PC-9 (cell line): ENCODE measurements around the gene PDE3A. TPM values are rescaled to one million over a fixed set of nuclear protein-coding genes. Genes with fewer than 3 reads are reported as not detected.

Source experiments
- BruUV-seq: library from RNA; stranded (reverse); fragments of 400-500 nt; replicated peaks from 2 replicates; lab custom pipeline; 2021; lab: Mats Ljungman, UMichigan
- CTCF ChIA-PET: fragments of 300-600 bp; sonication (Branson Sonifier 250); formaldehyde crosslinking; loops from one replicate; lab custom pipeline; 2022; ENCODE audit warnings: antibody characterized with exemption; lab: Charles Lee
- POLR2A ChIA-PET: fragments of 300-600 bp; sonication (Branson Sonifier 250); formaldehyde crosslinking; loops from one replicate; lab custom pipeline; 2022; ENCODE audit warnings: antibody characterized with exemption; ENCODE audit not compliant: unreplicated experiment; lab: Charles Lee
- DNase-seq, 2 experiments: peaks; one replicate each; pipeline versions ENCODE4 v3.0.0 to v3.0.0-alpha.2; 2015 to 2022; ENCODE audit warnings: mixed read lengths in 1 of 2
- H2AFZ ChIP-seq: fragments of 200-600 bp; sonication (generic); 2 replicates; pipeline ENCODE4 v1.8.1; 2017; ENCODE audit warnings: antibody characterized with exemption
- H3F3A ChIP-seq: fragments of 200-600 bp; sonication (generic); 2 replicates; pipeline ENCODE4 v1.8.1; 2017; ENCODE audit warnings: antibody characterized with exemption, mild to moderate bottlenecking, low read depth; ENCODE audit not compliant: insufficient read depth
- H3K27ac ChIP-seq: fragments of 200-600 bp; sonication (generic); 2 replicates; pipeline ENCODE4 v1.6.1; 2016; ENCODE audit warnings: mixed run types
- H3K27me3 ChIP-seq: fragments of 200-600 bp; sonication (generic); 2 replicates; pipeline ENCODE4 v1.6.1; 2016; ENCODE audit warnings: low read depth, mixed run types; ENCODE audit not compliant: insufficient read depth
- H3K36me3 ChIP-seq: fragments of 200-600 bp; sonication (generic); 2 replicates; pipeline ENCODE4 v1.6.1; 2016; ENCODE audit warnings: low read depth, mixed run types
- H3K4me1 ChIP-seq: fragments of 200-600 bp; sonication (generic); replicated peaks from 2 replicates; pipeline ENCODE4 v1.6.1; 2016; ENCODE audit warnings: mixed run types; ENCODE audit not compliant: insufficient read depth
- H3K4me2 ChIP-seq: fragments of 200-600 bp; sonication (generic); 2 replicates; pipeline ENCODE4 v1.6.1; 2017; ENCODE audit warnings: mixed run types
- H3K4me3 ChIP-seq: fragments of 200-600 bp; sonication (generic); 2 replicates; pipeline ENCODE4 v1.6.1; 2016; ENCODE audit warnings: mixed run types
- H3K79me2 ChIP-seq: fragments of 200-600 bp; sonication (generic); 2 replicates; pipeline ENCODE4 v1.6.1; 2017; ENCODE audit warnings: low read depth, mixed run types
- H3K9me2 ChIP-seq: fragments of 200-600 bp; sonication (generic); 2 replicates; pipeline ENCODE4 v1.8.1; 2017; ENCODE audit warnings: mild to moderate bottlenecking; ENCODE audit not compliant: insufficient read depth
- H3K9me3 ChIP-seq: fragments of 200-600 bp; sonication (generic); 2 replicates; pipeline ENCODE4 v1.8.1; 2016; ENCODE audit warnings: low read depth; ENCODE audit not compliant: insufficient read depth
- H4K20me1 ChIP-seq: fragments of 200-600 bp; sonication (generic); 2 replicates; pipeline ENCODE4 v1.8.1; 2017; ENCODE audit not compliant: insufficient read depth
- CTCF ChIP-seq: fragments of 200-600 bp; sonication (generic); conservative IDR thresholded peaks from 2 replicates; pipeline ENCODE4 v1.6.1; 2017; ENCODE audit warnings: mixed run types, antibody characterized with exemption, mild to moderate bottlenecking, moderate library complexity
- EZH2 ChIP-seq: fragments of 200-600 bp; sonication (generic); IDR thresholded peaks from 2 replicates; pipeline ENCODE4 v1.8.0; 2017; ENCODE audit warnings: antibody characterized with exemption, low read depth
- intact Hi-C: fragments of 100-400 bp; cut with micrococcal nuclease; formaldehyde crosslinking; loops from one replicate; pipeline ENCODE4 v1.10.0; 2022; ENCODE audit not compliant: unreplicated experiment
- total RNA-seq: library from RNA; stranded (reverse); gene quantifications from 2 replicates; pipeline ENCODE4 v1.2.3, GENCODE V29; 2021

PDE3A gene
- total RNA-seq, 1 experiment from 2014 or later: not detected

GRCh38 chr12:20641106-20641505, 272.8 kb downstream of the PDE3A start:
- Histone ChIP-seq H3K79me2 (no peaks in the 10 kb centered on the region), H2AFZ (no peak overlapping the region), H3K4me1 (no peaks in the 10 kb centered on the region), H3K4me2 (no peak overlapping the region), H3K27ac (no peak overlapping the region), H3K9me3 (no peaks in the 10 kb centered on the region), H4K20me1 (no peaks in the 10 kb centered on the region), H3K9me2 (no peaks in the 10 kb centered on the region), H3K4me3 (no peak overlapping the region), H3F3A (no peaks in the 10 kb centered on the region), H3K27me3 (no peaks in the 10 kb centered on the region), H3K36me3 (no peaks in the 10 kb centered on the region)
- ChIA-PET CTCF (no interaction called here), POLR2A (no interaction called here)
- TF ChIP-seq EZH2 (no peak), CTCF (no peak)
- BruUV-seq: no TSS peak
- intact Hi-C loops: loop anchor here (10.0 kb wide), 2 partner anchors 154 to 1044 kb away; no protein-coding TSS in a partner anchor
- DNase-seq: no peak

- no peak for TF ChIP-seq EZH2
- Histone ChIP-seq H3K79me2 (no peaks in the 10 kb centered on the region), H2AFZ (no peak overlapping the region), H3K4me1 (no peaks in the 10 kb centered on the region), H3K9me3 (no peaks in the 10 kb centered on the region), H3F3A (no peaks in the 10 kb centered on the region), H4K20me1 (no peaks in the 10 kb centered on the region), H3K4me2 (no peak overlapping the region), H3K4me3 (no peak overlapping the region), H3K27me3 (no peaks in the 10 kb centered on the region), H3K27ac (no peak overlapping the region), H3K9me2 (no peaks in the 10 kb centered on the region), H3K36me3 (no peaks in the 10 kb centered on the region)
- DNase-seq: no peak
- POLR2A ChIA-PET: no interaction called here
- intact Hi-C loops: loop anchor here (10.0 kb wide), 2 partner anchors 151 to 1041 kb away; no protein-coding TSS in a partner anchor
- CTCF ChIA-PET: interaction anchor here (0.6 kb wide), 1 partner anchor 17 kb away, joined by 22 read pairs; no protein-coding TSS in a partner anchor
- no TSS peak for BruUV-seq
Measured at GRCh38 chr12:20643822-20644221, 275.5 kb downstream of the PDE3A start.

- H3F3A ChIP-seq: no peaks in the 10 kb centered on the region
- no peak for TF ChIP-seq EZH2
- TF ChIP-seq CTCF: peak; percentile 69
- H3K4me3 ChIP-seq: no peak overlapping the region
- BruUV-seq: no TSS peak
- no peaks in the 10 kb centered on the region for H3K9me2 ChIP-seq
- intact Hi-C loops: loop anchor here (1.0 to 10.0 kb wide), 5 partner anchors 148 to 1038 kb away; partner anchors contain the start of gene PYROXD1
- ChIA-PET POLR2A (no interaction called here), CTCF (no interaction called here)
- no peaks in the 10 kb centered on the region for H3K4me1 ChIP-seq
- H2AFZ ChIP-seq: no peak overlapping the region
- no peak overlapping the region for H3K4me2 ChIP-seq
- H3K27ac ChIP-seq: no peak overlapping the region
- DNase-seq: no peak
- no peaks in the 10 kb centered on the region for H3K79me2 ChIP-seq
- H3K36me3 ChIP-seq: no peaks in the 10 kb centered on the region
- H4K20me1 ChIP-seq: no peaks in the 10 kb centered on the region
- no peaks in the 10 kb centered on the region for H3K9me3 ChIP-seq
- no peaks in the 10 kb centered on the region for H3K27me3 ChIP-seq
Measured at GRCh38 chr12:20646239-20646827, 278.0 kb downstream of the PDE3A start.
